GM04504 (cell line): ENCODE data around the gene HEATR5A.
"Not testable (repeated sequence)": the region's sequence is repeated elsewhere in the genome, so short reads cannot be mapped to it uniquely, and the experiment has no call there.

Experiments
- DNase-seq: peaks from one replicate; pipeline ENCODE4 v3.0.0-alpha.2; 2012; ENCODE audit warnings: low read depth

HEATR5A gene

DNA sequence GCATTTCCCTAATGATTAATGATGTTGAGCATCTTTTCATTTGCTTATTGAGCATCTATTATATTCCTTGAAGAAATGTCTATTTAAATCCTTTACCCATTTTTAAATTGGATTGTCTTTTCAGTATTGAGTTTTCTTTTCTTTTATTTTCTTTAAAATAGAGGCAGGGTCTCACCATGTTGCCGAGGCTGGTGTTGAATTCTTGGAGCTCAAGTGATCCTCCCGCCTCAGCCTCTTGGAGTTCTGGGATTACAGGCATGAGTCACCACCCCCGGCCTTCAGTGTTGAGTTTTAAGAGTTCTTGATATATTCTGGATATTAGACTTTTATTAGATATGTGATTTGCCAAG, 139.5 kb downstream of the HEATR5A start:
- no peak for DNase-seq

GRCh38 chr14:31280132-31280870, 140.0 kb downstream of the HEATR5A start:
- DNase-seq, result no peak

- DNase-seq, result no peak
Measured at GRCh38 chr14:31278883-31279282, 141.5 kb downstream of the HEATR5A start.

GRCh38 chr14:31277085-31277484, 143.3 kb downstream of the HEATR5A start:
- no peak for DNase-seq

DNA sequence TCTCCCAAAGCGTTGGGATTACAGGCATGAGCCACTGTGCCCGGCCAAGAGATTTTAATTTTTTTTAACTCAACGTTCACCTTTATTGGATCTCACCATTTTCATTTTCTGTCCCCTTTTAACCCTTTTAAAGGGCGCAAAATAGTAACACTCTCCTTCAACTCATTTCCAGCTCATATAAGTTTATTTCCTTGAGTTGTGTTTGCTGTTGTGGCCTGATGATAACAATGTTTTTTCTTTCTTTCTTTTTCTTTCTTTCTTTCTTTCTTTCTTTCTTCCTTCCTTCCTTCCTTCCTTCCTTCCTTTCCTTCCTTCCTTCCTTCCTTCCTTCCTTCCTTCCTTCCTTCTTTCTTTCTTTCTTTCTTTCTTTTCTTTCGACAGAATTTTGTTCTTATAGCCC, 143.9 kb downstream of the HEATR5A start:
- not testable (repeated sequence) for DNase-seq

DNA sequence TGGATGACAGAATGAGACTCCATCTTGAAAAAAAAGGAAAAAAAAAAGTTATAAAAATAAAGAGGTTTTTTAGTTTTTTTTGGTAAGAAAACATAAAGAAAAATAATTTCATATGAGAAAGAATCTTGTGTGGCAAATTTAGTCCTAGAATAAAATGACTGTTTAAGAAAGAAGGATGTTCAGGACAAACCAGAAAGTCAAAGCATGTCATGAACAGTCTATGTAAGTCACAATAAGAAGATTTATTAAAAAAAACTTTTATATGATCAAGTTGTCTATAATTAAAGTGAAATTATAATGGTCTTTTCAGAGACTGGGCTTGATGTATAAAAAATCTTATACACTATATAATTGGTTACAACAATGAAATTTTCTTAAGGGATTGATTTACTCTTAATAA, 144.6 kb downstream of the HEATR5A start:
- DNase-seq, result no peak

DNA sequence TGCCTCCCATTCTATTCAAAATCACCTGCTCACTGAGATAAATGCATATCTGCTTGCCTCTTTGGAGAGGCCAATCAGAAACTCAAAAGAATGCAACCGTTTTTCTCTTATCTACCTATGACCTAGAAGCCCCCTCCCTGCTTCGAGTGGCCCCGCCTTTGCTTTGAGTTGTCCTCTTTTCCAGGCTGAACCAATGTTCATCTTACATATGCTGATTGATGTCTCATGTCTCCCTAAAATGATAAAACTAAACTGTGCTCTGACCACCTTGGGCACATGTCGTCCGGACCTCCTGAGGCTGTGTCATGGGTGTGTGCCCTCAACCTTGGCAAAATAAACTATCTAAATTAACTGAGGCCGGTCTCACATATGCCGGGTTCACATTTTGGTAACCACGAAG, 148.7 kb downstream of the HEATR5A start:
- no peak for DNase-seq

- no peak for DNase-seq
Measured at GRCh38 chr14:31270196-31270772, 150.1 kb downstream of the HEATR5A start.

GRCh38 chr14:31269634-31270195, 150.6 kb downstream of the HEATR5A start:
- DNase-seq, result no peak

DNA sequence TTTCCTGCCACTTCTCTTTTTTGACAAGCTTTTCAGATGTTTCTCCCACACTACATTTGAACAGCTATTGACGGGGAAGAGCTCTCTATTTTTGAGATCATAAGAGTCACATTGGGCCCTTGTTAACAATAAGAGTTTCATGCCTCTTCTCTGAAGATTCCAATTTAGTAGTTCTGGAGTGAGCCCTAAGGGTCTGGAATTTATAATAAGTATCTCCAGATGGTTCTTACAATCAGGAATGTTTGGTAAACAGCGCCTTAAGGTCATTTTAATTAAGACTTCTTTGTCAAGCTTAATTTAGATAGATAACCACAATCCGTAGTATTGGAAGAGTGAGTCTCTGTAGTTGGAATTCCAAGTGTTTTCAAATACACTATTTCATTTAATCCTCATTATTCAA, 152.1 kb downstream of the HEATR5A start:
- DNase-seq, result peak; percentile 29

- no peak for DNase-seq
Measured at GRCh38 chr14:31266437-31267331, 153.7 kb downstream of the HEATR5A start.

DNA sequence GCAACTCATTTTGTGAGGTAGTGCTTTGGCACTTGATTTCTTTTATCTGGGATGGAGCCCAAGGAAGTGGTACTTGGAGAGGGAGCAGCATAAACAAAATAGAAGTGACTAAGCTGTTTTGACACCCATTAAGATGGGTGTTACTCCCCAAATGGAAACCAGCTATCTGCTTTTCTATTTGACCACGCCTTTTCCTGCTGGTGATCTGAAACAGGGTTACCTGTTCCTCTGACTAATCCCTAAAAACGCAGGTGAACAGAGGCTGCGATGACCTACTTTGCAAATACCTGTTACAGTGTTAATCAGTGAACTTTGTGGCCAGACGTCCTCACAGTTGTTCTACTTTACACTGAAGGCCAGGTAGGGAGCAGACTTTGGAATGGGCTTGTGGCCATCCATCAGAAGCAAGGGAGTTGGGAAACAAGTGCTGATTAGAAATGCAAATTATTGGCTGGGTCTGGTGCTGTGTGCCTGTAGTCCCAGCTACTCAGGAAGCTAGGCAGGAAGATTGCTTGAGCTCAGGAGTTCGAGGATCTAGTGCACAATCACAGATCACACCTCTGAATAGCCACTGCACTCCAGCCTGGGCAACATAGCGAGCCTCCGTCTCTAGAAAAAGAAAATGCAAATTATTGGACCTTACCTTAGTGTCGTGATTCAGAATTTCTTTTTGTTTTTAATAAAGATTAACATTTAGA, 154.5 kb downstream of the HEATR5A start:
- no peak for DNase-seq

GRCh38 chr14:31263485-31264133, 156.7 kb downstream of the HEATR5A start:
- peak; percentile 99 for DNase-seq

DNA sequence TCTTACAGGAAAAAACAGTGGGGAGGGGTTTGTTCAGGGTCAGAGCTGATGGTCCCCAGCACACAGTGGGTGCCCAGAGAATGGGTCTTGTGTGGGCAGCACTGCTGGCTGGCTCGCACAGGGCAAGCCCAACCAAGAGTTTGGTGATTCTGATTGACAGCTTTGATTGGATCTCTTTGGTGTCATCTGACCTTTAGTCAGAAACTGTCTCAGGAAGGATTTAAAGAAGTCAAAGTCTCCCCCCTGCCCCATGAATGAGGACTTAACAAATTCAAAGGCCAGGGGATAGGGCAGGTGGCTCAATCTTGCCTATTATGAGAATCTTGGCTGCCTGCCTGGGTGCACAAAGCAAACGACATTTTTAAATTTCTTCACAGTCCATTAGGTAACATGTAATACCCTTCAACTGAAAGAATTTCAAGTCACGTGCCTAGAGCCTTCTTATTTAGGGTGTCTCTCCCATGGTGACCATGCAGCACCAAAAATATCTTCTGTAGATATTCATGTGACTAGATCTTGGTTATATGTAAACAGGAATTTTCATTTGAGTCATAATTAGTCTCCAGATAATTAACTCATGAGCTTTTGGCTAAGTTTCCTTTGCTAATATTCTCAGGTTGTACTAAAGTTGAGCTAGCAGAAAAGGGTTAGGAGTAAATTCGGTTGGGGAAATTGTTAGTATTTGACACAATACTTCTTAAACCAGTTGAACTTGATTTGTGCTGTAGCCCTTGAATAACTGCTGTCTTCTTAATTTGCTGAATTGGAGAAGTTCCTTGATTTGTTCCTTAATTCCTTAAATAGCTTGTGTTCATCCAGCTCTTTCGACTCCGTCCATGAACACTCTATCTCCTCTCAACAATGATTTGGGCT, 158.3 kb downstream of the HEATR5A start:
- DNase-seq, result peak; percentile 22

DNA sequence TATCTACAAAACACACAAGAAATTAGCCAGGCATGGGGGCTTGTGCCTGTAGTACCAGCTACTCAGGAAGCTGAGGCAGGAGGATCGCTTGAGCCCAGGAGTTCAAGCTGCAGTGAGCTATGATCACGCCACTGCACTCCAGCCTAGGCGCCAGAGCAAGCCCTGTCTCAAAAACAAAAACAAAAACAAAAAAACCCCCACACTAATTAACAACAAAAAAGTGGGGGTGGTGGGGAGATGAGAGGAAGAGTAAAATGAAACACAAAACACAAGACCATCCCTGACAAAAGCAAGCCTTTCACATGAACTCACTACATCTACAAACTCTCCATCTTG, 158.9 kb downstream of the HEATR5A start:
- DNase-seq, result no peak

DNA sequence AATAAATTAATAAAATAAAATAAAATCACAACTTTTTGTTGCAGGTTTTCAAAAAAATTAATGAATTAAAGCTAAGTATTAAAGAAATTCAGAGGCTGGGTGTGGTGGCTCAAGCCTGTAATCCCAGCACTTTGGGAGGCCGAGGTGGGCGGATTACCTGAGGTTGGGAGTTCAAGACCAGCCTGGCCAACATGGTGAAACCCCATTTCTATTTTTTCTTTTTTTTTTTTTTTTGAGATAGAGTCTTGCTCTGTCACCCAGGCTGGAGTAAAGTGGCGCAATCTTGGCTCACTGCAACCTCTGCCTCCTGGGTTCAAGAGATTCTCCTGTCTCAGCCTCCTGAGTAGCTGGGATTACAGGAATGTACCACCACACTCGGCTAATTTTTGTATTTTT, 161.3 kb downstream of the HEATR5A start:
- not testable (repeated sequence) for DNase-seq

DNA sequence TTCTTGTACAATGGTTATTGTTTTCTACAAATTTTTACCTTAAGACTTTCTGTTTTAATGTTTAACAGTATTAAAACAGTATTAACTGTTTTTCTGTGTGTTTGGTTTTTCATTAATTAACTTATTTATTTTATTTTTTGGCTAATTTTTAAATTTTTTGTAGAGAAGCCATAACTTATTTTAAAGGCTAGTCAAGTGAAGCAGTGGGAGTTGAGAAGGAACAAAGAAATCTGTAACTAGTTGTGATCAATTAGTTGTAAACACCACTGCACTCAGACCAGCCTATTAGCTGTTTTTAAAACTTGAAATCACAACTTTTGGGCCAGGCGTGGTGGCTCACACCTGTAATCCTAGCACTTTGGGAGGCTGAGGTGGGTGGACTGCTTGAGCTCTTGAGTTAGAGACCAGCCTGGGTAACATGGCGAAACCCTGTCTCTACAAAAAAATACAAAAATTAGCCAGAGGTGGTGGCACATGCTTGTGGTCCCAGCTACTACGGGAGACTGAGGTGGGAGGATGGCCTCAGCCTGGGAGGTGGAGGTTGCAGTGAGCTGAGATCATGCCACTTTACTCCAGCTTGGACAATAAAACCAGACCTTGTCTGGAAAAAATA, 161.8 kb downstream of the HEATR5A start:
- no peak for DNase-seq

DNA sequence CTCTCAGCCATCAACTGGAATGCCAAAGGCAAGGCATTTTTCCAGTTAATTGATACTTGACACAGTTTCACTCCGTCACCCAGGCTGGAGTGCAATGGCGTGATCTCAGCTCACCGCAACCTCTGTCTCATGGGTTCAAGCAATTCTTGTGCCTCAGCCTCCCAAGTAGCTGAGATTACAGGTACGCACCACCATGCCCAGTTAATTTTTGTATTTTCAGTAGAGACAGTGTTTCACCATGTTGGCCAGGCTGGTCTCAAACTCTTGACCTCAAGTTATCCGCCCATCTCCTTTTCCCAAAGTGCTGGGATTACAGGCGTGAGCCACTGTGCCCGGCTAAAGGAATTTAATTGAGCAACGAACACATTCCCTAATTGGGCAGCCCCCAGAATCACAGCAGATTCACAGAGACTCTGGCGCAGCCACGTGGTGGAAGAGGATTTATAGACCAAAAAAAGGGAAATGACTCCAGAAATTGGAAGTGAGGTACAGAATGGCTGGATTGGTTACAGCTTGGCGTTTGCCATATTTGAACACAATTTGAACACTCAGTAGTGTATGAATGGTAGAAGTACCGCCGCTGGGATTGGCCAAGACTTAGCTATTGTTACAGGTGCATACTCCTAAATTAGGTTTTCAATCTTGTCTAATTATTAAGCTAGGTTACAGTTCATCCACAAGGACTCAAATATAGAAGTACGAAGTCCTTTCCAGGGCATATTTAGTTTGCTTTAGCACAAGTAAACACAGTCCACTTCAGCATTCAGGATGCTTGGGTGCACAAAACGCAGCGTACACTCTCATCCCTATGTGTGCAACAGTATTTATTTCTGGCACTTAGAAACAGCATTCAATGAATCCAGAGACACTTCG, 162.6 kb downstream of the HEATR5A start:
- not testable (repeated sequence) for DNase-seq

GRCh38 chr14:31257244-31257553, 163.2 kb downstream of the HEATR5A start:
- no peak for DNase-seq
